Gastroesophageal sphincter (tissue), 4 donors: ENCODE data around the gene DPF3. TPM values are rescaled to one million over a fixed set of nuclear protein-coding genes. Genes with fewer than 3 reads are reported as not detected.

Source experiments
- ATAC-seq: fragments of 150-250 bp; one replicate; pipeline ENCODE4 v1.9.1; 2016; ENCODE audit warnings: mild to moderate bottlenecking, moderate library complexity
- H3K27ac ChIP-seq, 4 donors: fragments of 200-600 bp; sonication (generic) in 3 of 4; 1 replicate in 3 of 4; 2 replicates in 1 of 4; pipeline ENCODE4 v1.5.1; 2016 to 2019
- H3K27me3 ChIP-seq: fragments of 200-600 bp; sonication (generic); one replicate; pipeline ENCODE4 v1.5.1; 2019
- H3K36me3 ChIP-seq, 2 donors: fragments of 200-600 bp; sonication (generic); one replicate each; pipeline ENCODE4 v1.5.1; 2019; ENCODE audit warnings: control low read depth in 1 of 2
- H3K4me1 ChIP-seq, 3 donors: fragments of 200-600 bp; sonication (generic); 1 replicate in 2 of 3; 2 replicates in 1 of 3; pipeline ENCODE4 v1.5.1; 2016 to 2019; ENCODE audit warnings: control low read depth in 2 of 3
- H3K4me3 ChIP-seq, 2 donors: fragments of 200-600 bp; sonication (generic); one replicate each; pipeline ENCODE4 v1.5.1; 2019; ENCODE audit warnings: mild to moderate bottlenecking in 1 of 2, moderate library complexity in 1 of 2
- H3K9me3 ChIP-seq, 3 donors: fragments of 200-600 bp; sonication (generic); one replicate each; pipeline ENCODE4 v1.5.1; 2017 to 2019; ENCODE audit warnings: control low read depth in 2 of 3
- EP300 ChIP-seq: sonication (generic); formaldehyde crosslinking; IDR thresholded peaks from one replicate; pipeline ENCODE4 v1.6.1; 2017; ENCODE audit warnings: antibody characterized with exemption, mild to moderate bottlenecking
- POLR2A ChIP-seq, 2 donors: fragments of 450-650 bp; IDR thresholded peaks; one replicate each; pipeline ENCODE4 v1.6.1; 2017; ENCODE audit warnings: antibody characterized with exemption in 2 of 2, mild to moderate bottlenecking in 2 of 2, moderate library complexity in 1 of 2
- POLR2AphosphoS5 ChIP-seq: sonication (generic); formaldehyde crosslinking; IDR thresholded peaks from one replicate; pipeline ENCODE4 v1.6.1; 2017; ENCODE audit warnings: antibody characterized with exemption
- WGBS, 2 donors: methylation state at CpG; one replicate each; pipeline ENCODE4 v1.1.5; 2018; ENCODE audit warnings: low coverage in 1 of 2; 5-methylcytosine and 5-hydroxymethylcytosine counted together
- total RNA-seq, 4 donors: library from RNA; depleted of rRNA; stranded (reverse); fragments of >200 nt; gene quantifications; one replicate each; pipeline ENCODE4 v1.1.0, GENCODE V29; 2016
- TF ChIP-seq, protein P1 (sequence below), 4 experiments: fragments of 200-600 bp in 2 of 4; fragments of 450-650 bp in 2 of 4; sonication (generic) in 1 of 4; IDR thresholded peaks; one replicate each; pipeline ENCODE4 v1.5.1; 2017 to 2019; ENCODE audit warnings: antibody characterized with exemption in 4 of 4, mild to moderate bottlenecking in 2 of 4, moderate library complexity in 2 of 4

DPF3 gene
- total RNA-seq, 4 donors from 2014 or later, result 0.13 to 4.4 (median 2.1) TPM

DNA sequence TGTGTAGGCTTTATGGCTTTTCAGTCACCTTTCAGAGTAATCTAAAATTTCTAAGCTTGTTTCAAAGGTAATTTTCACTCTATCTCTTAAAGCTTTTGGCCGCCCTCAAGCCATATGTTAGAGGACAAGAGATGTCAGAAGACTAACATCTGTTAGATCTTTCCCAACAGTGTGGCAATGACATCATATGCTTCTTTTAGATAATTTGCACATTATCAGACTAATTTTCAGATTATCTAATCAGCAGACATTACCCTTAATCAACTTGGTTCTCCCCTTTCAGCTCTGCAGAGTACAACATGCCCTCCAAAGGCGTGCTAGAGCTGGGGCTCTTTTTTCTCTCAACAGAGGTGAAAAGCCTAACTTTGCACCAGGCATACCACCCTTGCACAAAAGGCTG is 207.1 kb downstream of the DPF3 start:
- TF ChIP-seq, protein P1, sequence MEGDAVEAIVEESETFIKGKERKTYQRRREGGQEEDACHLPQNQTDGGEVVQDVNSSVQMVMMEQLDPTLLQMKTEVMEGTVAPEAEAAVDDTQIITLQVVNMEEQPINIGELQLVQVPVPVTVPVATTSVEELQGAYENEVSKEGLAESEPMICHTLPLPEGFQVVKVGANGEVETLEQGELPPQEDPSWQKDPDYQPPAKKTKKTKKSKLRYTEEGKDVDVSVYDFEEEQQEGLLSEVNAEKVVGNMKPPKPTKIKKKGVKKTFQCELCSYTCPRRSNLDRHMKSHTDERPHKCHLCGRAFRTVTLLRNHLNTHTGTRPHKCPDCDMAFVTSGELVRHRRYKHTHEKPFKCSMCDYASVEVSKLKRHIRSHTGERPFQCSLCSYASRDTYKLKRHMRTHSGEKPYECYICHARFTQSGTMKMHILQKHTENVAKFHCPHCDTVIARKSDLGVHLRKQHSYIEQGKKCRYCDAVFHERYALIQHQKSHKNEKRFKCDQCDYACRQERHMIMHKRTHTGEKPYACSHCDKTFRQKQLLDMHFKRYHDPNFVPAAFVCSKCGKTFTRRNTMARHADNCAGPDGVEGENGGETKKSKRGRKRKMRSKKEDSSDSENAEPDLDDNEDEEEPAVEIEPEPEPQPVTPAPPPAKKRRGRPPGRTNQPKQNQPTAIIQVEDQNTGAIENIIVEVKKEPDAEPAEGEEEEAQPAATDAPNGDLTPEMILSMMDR (IDR thresholded peaks at IDR 0.05), result no peak
- TF ChIP-seq EP300, result no peak
- no peak for TF ChIP-seq POLR2AphosphoS5
- ATAC-seq, result no peak
- no peaks in the 10 kb centered on the region for H3K27me3 ChIP-seq
- no peaks in the 10 kb centered on the region for H3K9me3 ChIP-seq
- H3K36me3 ChIP-seq, result peaks cover 0 to 15% of the 10 kb centered on the region in 2 donors
- no peaks in the 10 kb centered on the region for H3K4me1 ChIP-seq
- 86 to 88% methylated on average over 2 of the region's 2 CpGs for WGBS, 2 donors
- H3K4me3 ChIP-seq, result no peak overlapping the region
- no peak overlapping the region for H3K27ac ChIP-seq

DNA sequence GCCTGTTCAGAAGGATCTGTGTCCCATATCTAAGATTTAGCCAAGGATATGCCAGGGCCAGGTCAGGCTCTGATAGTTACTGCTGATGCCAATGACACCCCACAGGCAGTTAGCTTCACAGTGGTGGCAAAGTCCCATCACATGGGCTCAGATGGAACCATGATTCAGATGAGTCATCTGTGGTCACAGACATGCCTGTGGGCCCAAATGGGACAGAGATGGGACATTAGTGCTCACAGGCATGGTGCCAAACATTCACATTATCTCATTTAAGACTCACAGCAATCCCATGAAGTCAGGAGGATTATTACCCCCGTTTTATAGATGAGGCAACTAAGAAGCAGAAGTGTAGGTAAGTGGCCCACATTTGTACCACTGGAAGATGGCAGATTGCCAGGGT is 207.8 kb downstream of the DPF3 start:
- WGBS, 2 donors, result 71% methylated on average over 1 of the region's 1 CpG; no CpG with 5 or more reads in 1 of the 2 donors
- H3K27me3 ChIP-seq, result no peaks in the 10 kb centered on the region
- TF ChIP-seq EP300, result no peak
- no peak for ATAC-seq
- no peaks in the 10 kb centered on the region for H3K9me3 ChIP-seq
- no peak overlapping the region for H3K4me3 ChIP-seq
- H3K27ac ChIP-seq, result no peak overlapping the region
- no peaks in the 10 kb centered on the region for H3K4me1 ChIP-seq
- H3K36me3 ChIP-seq, result peaks cover 0 to 7% of the 10 kb centered on the region in 2 donors

DNA sequence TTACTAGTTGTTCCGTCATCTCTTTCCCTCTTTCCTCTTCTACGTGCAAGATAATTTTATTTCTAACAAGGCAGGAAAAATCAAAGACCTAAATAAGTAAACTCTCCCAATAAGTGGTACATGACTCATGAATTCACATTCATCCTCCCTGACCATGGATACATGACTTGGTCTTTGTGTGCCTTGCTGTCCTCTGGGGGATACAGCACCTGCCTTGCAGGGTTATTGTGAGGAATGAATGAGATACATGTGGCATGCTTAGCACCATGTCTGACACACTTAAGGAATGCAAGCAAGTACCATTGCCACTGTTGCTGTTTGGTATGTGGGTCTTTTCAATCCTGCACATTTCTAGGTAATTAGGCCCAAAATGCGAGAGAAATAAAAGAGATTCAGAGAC is 208.4 kb downstream of the DPF3 start:
- H3K36me3 ChIP-seq, result peaks cover 0 to 5% of the 10 kb centered on the region in 2 donors
- no peak overlapping the region for H3K4me3 ChIP-seq
- H3K9me3 ChIP-seq, result no peaks in the 10 kb centered on the region
- peaks cover 1% of the 10 kb centered on the region for H3K27me3 ChIP-seq
- ATAC-seq, result no peak
- H3K27ac ChIP-seq, result no peak overlapping the region
- WGBS, 2 donors, result 94 to 97% methylated on average over 3 of the region's 3 CpGs
- TF ChIP-seq POLR2A (IDR thresholded peaks at IDR 0.05) (no peak), EP300 (no peak), POLR2AphosphoS5 (no peak)
- TF ChIP-seq, protein P1 (IDR thresholded peaks at IDR 0.05), result no peak
- H3K4me1 ChIP-seq, result no peaks in the 10 kb centered on the region

- H3K9me3 ChIP-seq, result no peaks in the 10 kb centered on the region
- no peak overlapping the region for H3K4me3 ChIP-seq
- WGBS, 2 donors, result 55 to 67% methylated on average over 3 to 4 of the region's 4 CpGs
- no peak for ATAC-seq
- H3K27me3 ChIP-seq, result peaks cover 9% of the 10 kb centered on the region
- H3K36me3 ChIP-seq, result peaks cover 0 to 5% of the 10 kb centered on the region in 2 donors
- no peak overlapping the region for H3K27ac ChIP-seq
- peaks cover 0 to 4% (median 0%) of the 10 kb centered on the region in 3 donors for H3K4me1 ChIP-seq
- TF ChIP-seq EP300 (no peak), POLR2AphosphoS5 (no peak), POLR2A (IDR thresholded peaks at IDR 0.05) (no peak)
- TF ChIP-seq, protein P1 (IDR thresholded peaks at IDR 0.05), result no peak
Observed at GRCh38 chr14:72683787-72684186, 210.1 kb downstream of the DPF3 start.

DNA sequence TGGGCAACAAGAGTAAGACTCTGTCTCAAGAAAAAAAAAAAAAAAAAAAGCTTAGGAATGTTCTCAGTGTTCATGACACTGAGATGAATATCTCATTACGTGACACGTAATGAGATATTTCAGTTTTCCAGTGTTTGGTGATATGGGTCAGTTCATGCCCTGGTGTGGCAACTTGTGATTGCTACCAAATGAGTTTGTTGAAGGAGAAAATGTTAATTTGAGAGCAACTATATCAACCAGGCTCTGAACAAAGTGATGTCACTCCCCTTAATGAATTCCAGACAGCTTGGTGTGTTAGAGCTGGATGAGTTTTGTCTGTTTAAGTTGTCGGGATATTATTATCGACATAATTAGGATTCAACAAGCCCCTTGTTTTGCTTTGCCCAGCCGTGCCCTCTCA is 211.7 kb downstream of the DPF3 start:
- H3K27me3 ChIP-seq, result peaks cover 9% of the 10 kb centered on the region
- TF ChIP-seq POLR2AphosphoS5 (no peak), POLR2A (IDR thresholded peaks at IDR 0.05) (no peak), EP300 (no peak)
- TF ChIP-seq, protein P1 (IDR thresholded peaks at IDR 0.05), result no peak
- 59 to 66% methylated on average over 5 of the region's 5 CpGs for WGBS, 2 donors
- no peaks in the 10 kb centered on the region for H3K9me3 ChIP-seq
- peaks cover 0 to 4% (median 0%) of the 10 kb centered on the region in 3 donors for H3K4me1 ChIP-seq
- no peak for ATAC-seq
- H3K27ac ChIP-seq, result no peak overlapping the region
- H3K4me3 ChIP-seq, result no peak overlapping the region
- H3K36me3 ChIP-seq, result peaks cover 0 to 5% of the 10 kb centered on the region in 2 donors
